ENCODE results near the gene XCL2. TPM values are rescaled to one million over a fixed set of nuclear protein-coding genes. Genes with fewer than 3 reads are reported as not detected.

The XCL2 gene
- polyA plus RNA-seq, 1 experiment, result not detected

DNA sequence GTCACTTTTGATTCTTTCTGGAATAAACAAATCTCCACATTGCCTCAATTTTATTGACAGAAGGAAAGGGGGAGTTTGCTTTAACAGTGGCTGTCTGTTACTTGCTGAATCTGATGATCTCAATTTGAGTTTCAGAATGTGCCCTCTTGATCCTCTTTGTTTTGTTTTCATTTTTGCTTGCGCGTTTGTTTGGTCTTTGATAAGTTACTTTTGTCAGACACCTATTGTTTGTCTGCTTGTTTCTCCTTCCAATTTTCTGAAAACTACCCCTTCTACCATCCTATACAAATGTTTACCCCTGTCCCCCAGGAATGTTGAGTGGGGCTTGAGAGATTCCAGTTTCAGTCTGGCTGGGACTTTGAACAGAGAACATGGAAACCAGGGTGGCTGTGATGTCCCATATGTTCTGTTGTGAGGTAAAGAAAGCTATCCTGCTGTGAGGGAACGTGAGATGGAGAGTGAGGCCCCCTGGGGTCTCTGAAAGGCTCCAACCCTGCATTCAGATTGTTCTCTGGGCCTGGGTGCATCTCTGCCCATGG, 11.8 kb upstream of the XCL2 start:
- Histone ChIP-seq H3K27me3 (ENCODE audit: control insufficient read depth, insufficient read depth, low read length) (no peaks in the 10 kb centered on the region), H3K27ac (ENCODE audit: low read depth, low read length) (no peak overlapping the region), H3K9me3 (ENCODE audit: control insufficient read depth, insufficient read depth, low read length) (no peaks in the 10 kb centered on the region), H3K4me3 (ENCODE audit: low read depth, low read length) (no peak overlapping the region)
- no peak for DNase-seq (ENCODE audit: low read depth, low spot score)
- POLR2A ChIA-PET, result no interaction called here
- no peak for TF ChIP-seq CTCF (IDR thresholded peaks at IDR 0.05; ENCODE audit: low read depth, low read length)
- CTCF ChIA-PET, result no interaction called here

GRCh38 chr1:168554603-168555483, 11.0 kb upstream of the XCL2 start:
- DNase-seq (ENCODE audit: low read depth, low spot score), result no peak
- H3K4me3 ChIP-seq (ENCODE audit: low read depth, low read length), result no peak overlapping the region
- ChIA-PET POLR2A (no interaction called here), CTCF (no interaction called here)
- H3K9me3 ChIP-seq (ENCODE audit: control insufficient read depth, insufficient read depth, low read length), result no peaks in the 10 kb centered on the region
- H3K27ac ChIP-seq (ENCODE audit: low read depth, low read length), result no peak overlapping the region
- no peak for TF ChIP-seq CTCF (IDR thresholded peaks at IDR 0.05; ENCODE audit: low read depth, low read length)
- no peaks in the 10 kb centered on the region for H3K27me3 ChIP-seq (ENCODE audit: control insufficient read depth, insufficient read depth, low read length)

DNA sequence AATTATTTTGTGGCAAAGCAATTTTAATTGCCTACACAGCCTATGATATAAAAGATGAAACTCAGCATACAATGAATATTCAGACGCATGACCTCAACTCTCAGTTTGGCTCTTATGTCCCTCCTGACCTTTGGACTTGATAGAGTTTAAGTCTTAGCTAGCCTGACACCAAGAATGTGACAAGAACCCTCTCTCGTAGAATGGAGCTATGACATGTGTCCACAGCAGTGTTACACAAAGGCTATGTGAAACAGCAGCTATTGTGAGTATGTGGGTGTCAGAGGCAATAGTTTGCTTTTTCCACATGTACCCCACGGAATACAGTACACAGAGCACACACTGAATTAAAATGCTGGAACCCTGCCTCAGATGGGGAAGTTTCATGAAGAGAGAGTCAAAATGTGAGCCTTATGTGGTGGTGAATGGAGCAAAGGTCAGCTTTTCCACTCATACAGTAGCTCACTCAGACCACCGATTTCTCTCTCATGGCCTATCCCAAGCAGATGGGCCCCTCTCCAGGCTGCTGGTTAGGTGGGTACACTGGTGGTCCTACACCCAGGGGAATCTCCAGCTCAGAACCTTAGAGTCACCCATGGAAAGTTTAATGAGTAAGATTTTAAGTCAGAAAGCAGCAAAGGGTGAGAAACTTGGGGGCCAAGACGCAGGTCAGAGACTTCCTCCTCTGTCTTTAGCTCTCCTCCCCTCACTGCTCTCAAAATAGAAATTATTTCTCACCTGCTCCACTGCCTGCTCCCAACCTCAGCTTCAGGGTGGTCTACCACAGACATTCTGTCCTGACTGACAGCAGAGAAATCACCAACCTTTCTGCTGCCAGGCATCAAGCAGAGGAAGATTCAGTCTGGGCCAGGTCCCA, 10.1 kb upstream of the XCL2 start:
- CTCF ChIA-PET, result no interaction called here
- POLR2A ChIA-PET, result no interaction called here
- no peak for DNase-seq (ENCODE audit: low read depth, low spot score)
- no peaks in the 10 kb centered on the region for H3K27me3 ChIP-seq (ENCODE audit: control insufficient read depth, insufficient read depth, low read length)
- H3K4me3 ChIP-seq (ENCODE audit: low read depth, low read length), result no peak overlapping the region
- H3K9me3 ChIP-seq (ENCODE audit: control insufficient read depth, insufficient read depth, low read length), result no peaks in the 10 kb centered on the region
- TF ChIP-seq CTCF (IDR thresholded peaks at IDR 0.05; ENCODE audit: low read depth, low read length), result no peak
- no peak overlapping the region for H3K27ac ChIP-seq (ENCODE audit: low read depth, low read length)

- TF ChIP-seq CTCF (IDR thresholded peaks at IDR 0.05; ENCODE audit: low read depth, low read length), result no peak
- DNase-seq (ENCODE audit: low read depth, low spot score), result no peak
- H3K27ac ChIP-seq (ENCODE audit: low read depth, low read length), result no peak overlapping the region
- ChIA-PET POLR2A (no interaction called here), CTCF (no interaction called here)
- no peaks in the 10 kb centered on the region for H3K9me3 ChIP-seq (ENCODE audit: control insufficient read depth, insufficient read depth, low read length)
- no peaks in the 10 kb centered on the region for H3K27me3 ChIP-seq (ENCODE audit: control insufficient read depth, insufficient read depth, low read length)
- no peak overlapping the region for H3K4me3 ChIP-seq (ENCODE audit: low read depth, low read length)
These were observed 9.2 kb upstream of the XCL2 start for GRCh38 chr1:168552961-168553360.
